Measurements from ENCODE around the gene RRAGD.

DNA sequence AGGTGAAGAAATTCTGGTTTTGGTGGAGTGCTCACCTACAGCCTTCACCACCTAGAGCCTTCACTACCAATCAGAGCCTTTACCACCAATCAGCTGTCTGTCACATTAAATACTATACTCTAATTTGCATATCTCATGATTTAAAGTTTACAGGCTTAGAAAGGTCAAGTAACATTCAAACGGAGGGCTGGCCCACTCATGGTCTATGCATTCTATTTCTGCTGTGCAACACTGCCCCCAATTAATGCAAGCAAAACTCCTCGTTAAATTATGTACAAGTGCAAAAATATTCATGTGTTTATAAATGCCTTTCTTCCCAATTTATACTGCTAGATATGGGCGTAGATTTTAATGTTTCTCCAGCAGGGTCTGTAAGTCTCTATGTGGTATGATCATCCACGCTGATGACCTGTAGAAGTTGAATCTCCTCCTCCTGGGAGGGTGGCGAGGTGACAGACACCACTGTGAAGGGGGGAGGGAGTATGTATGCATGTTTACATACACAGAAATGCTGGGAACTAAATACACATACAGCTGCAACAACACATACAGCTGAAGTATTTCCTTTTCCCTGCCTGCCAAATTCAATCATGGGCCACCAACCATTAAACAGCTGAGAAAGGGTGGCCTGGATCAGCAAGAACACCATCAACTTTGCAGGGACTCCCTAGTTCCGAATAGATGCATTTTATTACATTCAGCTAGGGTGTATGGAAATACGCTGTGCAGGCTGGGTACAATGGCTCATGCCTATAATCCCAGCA lies 13.1 kb downstream of the RRAGD start:
- TF ChIP-seq CTCF (IDR thresholded peaks at IDR 0.05), result no peak
- no peak for TF ChIP-seq ZFX (IDR thresholded peaks at IDR 0.05; ENCODE audit: borderline replicate concordance)
